H1 (cell line): ENCODE results near the gene MEIS2. TPM values are rescaled to one million over a fixed set of nuclear protein-coding genes. Genes with fewer than 3 reads are reported as not detected.

Experiments used
- CTCF ChIA-PET: fragments of 300-600 bp; sonication (Branson Sonifier 250); formaldehyde crosslinking; loops from one replicate; lab custom pipeline; 2021; ENCODE audit not compliant: partially characterized antibody; lab: Charles Lee
- POLR2A ChIA-PET: fragments of 300-600 bp; sonication (Branson Sonifier 250); formaldehyde crosslinking; loops from one replicate; lab custom pipeline; 2021; ENCODE audit warnings: inconsistent platforms; ENCODE audit not compliant: partially characterized antibody; lab: Charles Lee
- DNase-seq, 2 experiments: peaks; one replicate each; pipeline versions ENCODE4 v3.0.0 to v3.0.0-alpha.2; 2010 to 2022; ENCODE audit warnings: low spot score in 2 of 2, low read depth in 1 of 2, mixed read lengths in 1 of 2
- FAIRE-seq: peaks from 2 replicates; lab custom pipeline; 2011; peaks lifted over from hg19 to GRCh38; lab: Jason Lieb, UNC
- H2AFZ ChIP-seq: 2 replicates; pipeline ENCODE4 v1.8.1; 2012; ENCODE audit warnings: low read length, inconsistent platforms
- H2AK5ac ChIP-seq: 2 replicates; pipeline ENCODE4 v1.6.1; 2013; ENCODE audit warnings: low read depth, low read length
- H2BK120ac ChIP-seq: replicated peaks from 2 replicates; pipeline ENCODE3; 2013; ENCODE audit warnings: low read depth, low read length, inconsistent platforms
- H2BK12ac ChIP-seq: 2 replicates; pipeline ENCODE4 v1.6.1; 2013; ENCODE audit warnings: low read depth, low read length
- H2BK15ac ChIP-seq: 2 replicates; pipeline ENCODE4 v1.6.1; 2013; ENCODE audit warnings: low read length
- H2BK20ac ChIP-seq: 2 replicates; pipeline ENCODE4 v1.6.1; 2013; ENCODE audit warnings: low read length
- H2BK5ac ChIP-seq: 2 replicates; pipeline ENCODE4 v1.6.1; 2013; ENCODE audit warnings: low read depth, low read length
- H3K14ac ChIP-seq: 2 replicates; pipeline ENCODE4 v1.6.1; 2013; ENCODE audit warnings: inconsistent platforms; ENCODE audit not compliant: insufficient read length
- H3K18ac ChIP-seq: 2 replicates; pipeline ENCODE4 v1.6.1; 2013; ENCODE audit warnings: low read length; ENCODE audit errors: extremely low read depth
- H3K23ac ChIP-seq: 2 replicates; pipeline ENCODE4 v1.6.1; 2013; ENCODE audit warnings: inconsistent platforms; ENCODE audit not compliant: insufficient read length
- H3K23me2 ChIP-seq: 2 replicates; pipeline ENCODE4 v1.6.1; 2013; ENCODE audit warnings: low read depth, low read length
- H3K27ac ChIP-seq: 2 replicates; pipeline ENCODE4 v1.6.1; 2011; ENCODE audit warnings: low read depth, low read length, inconsistent platforms
- H3K27me3 ChIP-seq, 4 experiments: replicated peaks in 1 of 4; 1 replicate in 1 of 4; 2 replicates in 3 of 4; pipeline versions ENCODE4 v1.6.1 to v1.8.1; 2011 to 2013; ENCODE audit warnings: low read length in 3 of 4, mild to moderate bottlenecking in 3 of 4, inconsistent platforms in 2 of 4, mixed read lengths in 2 of 4, moderate library complexity in 1 of 4; ENCODE audit not compliant: control insufficient read depth in 3 of 4, insufficient read depth in 3 of 4; ENCODE audit errors: extremely low read depth in 1 of 4
- H3K36me3 ChIP-seq, 4 experiments: 2 replicates each; pipeline versions ENCODE4 v1.6.1 to v1.8.1; 2011 to 2013; ENCODE audit warnings: mild to moderate bottlenecking in 4 of 4, low read length in 3 of 4, moderate library complexity in 2 of 4, control low read depth in 1 of 4, inconsistent platforms in 1 of 4; ENCODE audit not compliant: insufficient read depth in 4 of 4, control insufficient read depth in 2 of 4
- H3K4ac ChIP-seq: replicated peaks from 2 replicates; pipeline ENCODE3; 2013; ENCODE audit warnings: low read length, low read depth, mixed read lengths, inconsistent platforms; ENCODE audit not compliant: insufficient read length
- H3K4me1 ChIP-seq, 4 experiments: replicated peaks in 1 of 4; 1 replicate in 1 of 4; 2 replicates in 3 of 4; pipeline versions ENCODE4 v1.6.1 to v1.8.1; 2011 to 2013; ENCODE audit warnings: low read length in 3 of 4, inconsistent platforms in 2 of 4, mixed read lengths in 1 of 4; ENCODE audit not compliant: insufficient read depth in 4 of 4, control insufficient read depth in 3 of 4
- H3K4me2 ChIP-seq, 2 experiments: 2 replicates each; pipeline versions ENCODE4 v1.6.1 to v1.8.1; 2011 to 2013; ENCODE audit warnings: low read depth in 2 of 2, low read length in 2 of 2, control low read depth in 1 of 2, inconsistent platforms in 1 of 2, mild to moderate bottlenecking in 1 of 2; ENCODE audit not compliant: insufficient read depth in 1 of 2
- H3K4me3 ChIP-seq, 4 experiments: fragments of 200-600, 300-600 bp in 1 of 4; sonication (generic), shearing (Covaris generic), sonication (Bioruptor Twin) in 1 of 4; 2 replicates each; pipeline versions ENCODE4 v1.5.1 to v1.8.1; 2011 to 2016; ENCODE audit warnings: low read length in 4 of 4, low read depth in 3 of 4, control low read depth in 2 of 4, inconsistent platforms in 2 of 4, mild to moderate bottlenecking in 2 of 4, mixed read lengths in 1 of 4, moderate library complexity in 1 of 4; ENCODE audit not compliant: insufficient read depth in 2 of 4; ENCODE audit errors: extremely low read depth in 1 of 4
- H3K56ac ChIP-seq: replicated peaks from 2 replicates; pipeline ENCODE3; 2013; ENCODE audit warnings: low read depth, mild to moderate bottlenecking, mixed read lengths, low read length, inconsistent platforms; ENCODE audit not compliant: insufficient read length
- H3K79me1 ChIP-seq: 2 replicates; pipeline ENCODE4 v1.6.1; 2013; ENCODE audit warnings: low read depth, low read length, control low read depth
- H3K79me2 ChIP-seq, 2 experiments: 2 replicates each; pipeline versions ENCODE4 v1.6.1 to v1.8.1; 2012 to 2013; ENCODE audit warnings: low read length in 2 of 2, mild to moderate bottlenecking in 2 of 2, inconsistent platforms in 1 of 2; ENCODE audit not compliant: insufficient read depth in 2 of 2, control insufficient read depth in 1 of 2
- H3K9ac ChIP-seq, 4 experiments: replicated peaks in 1 of 4; 1 replicate in 1 of 4; 2 replicates in 3 of 4; pipeline versions ENCODE4 v1.6.1 to v1.8.1; 2011 to 2013; ENCODE audit warnings: low read depth in 3 of 4, low read length in 3 of 4, control low read depth in 2 of 4, mild to moderate bottlenecking in 2 of 4, moderate library complexity in 2 of 4, inconsistent platforms in 1 of 4; ENCODE audit errors: extremely low read depth in 1 of 4
- H3K9me3 ChIP-seq, 2 experiments: 2 replicates each; pipeline versions ENCODE4 v1.6.1 to v1.8.1; 2012 to 2013; ENCODE audit warnings: mild to moderate bottlenecking in 2 of 2, moderate library complexity in 2 of 2, control low read depth in 1 of 2, inconsistent platforms in 1 of 2, low read depth in 1 of 2, low read length in 1 of 2, mixed read lengths in 1 of 2; ENCODE audit not compliant: insufficient read depth in 2 of 2
- H4K20me1 ChIP-seq, 2 experiments: replicated peaks in 1 of 2; 2 replicates each; pipeline versions ENCODE3 to v1.8.1; 2011 to 2013; ENCODE audit warnings: inconsistent platforms in 2 of 2, low read length in 2 of 2, mild to moderate bottlenecking in 1 of 2; ENCODE audit not compliant: insufficient read depth in 2 of 2, control insufficient read depth in 1 of 2
- H4K5ac ChIP-seq: 2 replicates; pipeline ENCODE4 v1.6.1; 2013; ENCODE audit warnings: low read length, low read depth, mixed read lengths, inconsistent platforms; ENCODE audit not compliant: insufficient read length
- H4K8ac ChIP-seq: 2 replicates; pipeline ENCODE4 v1.8.0; 2013; ENCODE audit warnings: mild to moderate bottlenecking, moderate library complexity, low read length, inconsistent platforms; ENCODE audit not compliant: insufficient read depth; ENCODE audit errors: extremely low read depth
- H4K91ac ChIP-seq: replicated peaks from 2 replicates; pipeline ENCODE3; 2013; ENCODE audit warnings: low read length, mixed read lengths, inconsistent platforms; ENCODE audit not compliant: insufficient read length
- CHD1 ChIP-seq: IDR thresholded peaks from 2 replicates; pipeline ENCODE4 v1.6.1; 2012; ENCODE audit warnings: low read depth, low read length, improper control_type of control experiment
- MAFK ChIP-seq: IDR thresholded peaks from 2 replicates; pipeline ENCODE4 v1.6.1; 2012; ENCODE audit warnings: low read depth, mild to moderate bottlenecking, improper control_type of control experiment, low read length
- POLR2A ChIP-seq, 2 experiments: IDR thresholded peaks; 1 replicate in 1 of 2; 2 replicates in 1 of 2; pipeline ENCODE4 v1.6.1; 2011; ENCODE audit warnings: low read depth in 2 of 2, low read length in 2 of 2, mild to moderate bottlenecking in 2 of 2; ENCODE audit errors: control extremely low read depth in 1 of 2
- SP1 ChIP-seq: IDR thresholded peaks from 2 replicates; pipeline ENCODE4 v1.6.1; 2011; ENCODE audit warnings: low read depth, low read length
- TAF1 ChIP-seq: IDR thresholded peaks from 2 replicates; pipeline ENCODE4 v1.6.1; 2011; ENCODE audit warnings: mild to moderate bottlenecking, low read depth, low read length
- TBP ChIP-seq: IDR thresholded peaks from 2 replicates; pipeline ENCODE4 v1.6.1; 2011; ENCODE audit warnings: low read depth, low read length, improper control_type of control experiment
- WGBS, 2 experiments: shearing (Covaris generic) in 1 of 2; methylation state at CpG; one replicate each; pipeline versions ENCODE4 v1.1.6 to v1.1.7; 2013 to 2015; ENCODE audit warnings: low lambda C conversion rate in 2 of 2, mixed read lengths in 2 of 2, inconsistent platforms in 1 of 2, low coverage in 1 of 2, missing lambda C conversion rate in 1 of 2; ENCODE audit not compliant: insufficient replicate concordance in 2 of 2, insufficient coverage in 1 of 2, insufficient read length in 1 of 2; ENCODE audit errors: extremely low coverage in 1 of 2, missing lambda C conversion rate in 1 of 2; 5-methylcytosine and 5-hydroxymethylcytosine counted together
- polyA plus RNA-seq, 7 experiments: library from polyadenylated mRNA; depleted of rRNA in 3 of 7; stranded (reverse) in 5 of 7; unstranded in 2 of 7; fragments of >200 nt in 5 of 7; fragments of 200-250 nt in 2 of 7; gene quantifications; 1 replicate in 5 of 7; 2 replicates in 1 of 7; 4 replicates in 1 of 7; pipeline versions ENCODE4 v1.2.1 to v1.2.3, GENCODE V29; 2011 to 2013; ENCODE audit warnings: missing spikeins in 2 of 7, mixed read lengths in 2 of 7
- total RNA-seq: library from RNA; stranded (reverse); fragmentation: NEBNext Ultra II Directional; extraction: Animal tissue kit (Norgen Biotek cat#: 25700); gene quantifications from 2 replicates; pipeline ENCODE4 v1.2.1, GENCODE V29; 2021

MEIS2 gene
- total and polyA plus RNA-seq, 2 of the 8 experiments (the other 6 are each of a cell fraction or from before 2014, with no cell fraction given) = 0.22 to 1.2 TPM

- no peak overlapping the region for H3K4me3 ChIP-seq
- no peak overlapping the region for H3K9ac ChIP-seq
- H3K23ac ChIP-seq = no peak overlapping the region
- no peak overlapping the region for H3K4ac ChIP-seq
- no peak overlapping the region for H4K5ac ChIP-seq
- H3K23me2 ChIP-seq = no peaks in the 10 kb centered on the region
- H3K27me3 ChIP-seq = no peaks in the 10 kb centered on the region
- no peak overlapping the region for H4K91ac ChIP-seq
- H2BK120ac ChIP-seq = no peak overlapping the region
- POLR2A ChIA-PET = no interaction called here
- FAIRE-seq (no peak), DNase-seq (no peak)
- TF ChIP-seq SP1 (no peak), CHD1 (no peak), TBP (no peak), TAF1 (no peak), POLR2A (IDR thresholded peaks at IDR 0.05; ENCODE audit: control extremely low read depth in 1 of 2, low read depth in 2 of 2, low read length in 2 of 2) (no peak), MAFK (no peak)
- no peak overlapping the region for H2BK20ac ChIP-seq
- no peak overlapping the region for H2AK5ac ChIP-seq
- WGBS, 2 experiments = 92% methylated on average over 2 of the region's 2 CpGs; no CpG with 5 or more reads in 1 of the 2 experiments
- no peaks in the 10 kb centered on the region for H3K36me3 ChIP-seq
- no peak overlapping the region for H2BK12ac ChIP-seq
- H4K8ac ChIP-seq = no peak overlapping the region
- H3K79me1 ChIP-seq = no peaks in the 10 kb centered on the region
- no peak overlapping the region for H3K27ac ChIP-seq
- H3K79me2 ChIP-seq = no peaks in the 10 kb centered on the region
- no peak overlapping the region for H2BK5ac ChIP-seq
- CTCF ChIA-PET = interaction anchor here (0.9 kb wide), 1 partner anchor 656 kb away, joined by 3 read pairs; no protein-coding TSS in a partner anchor
- H3K4me2 ChIP-seq = no peak overlapping the region
- H3K14ac ChIP-seq = no peak overlapping the region
- no peaks in the 10 kb centered on the region for H3K9me3 ChIP-seq
- no peak overlapping the region for H2BK15ac ChIP-seq
- no peak overlapping the region for H2AFZ ChIP-seq
- peaks cover 0 to 2% (median 0%) of the 10 kb centered on the region in 4 experiments; a peak in 1 of 7 replicates for H3K4me1 ChIP-seq
- H4K20me1 ChIP-seq = no peaks in the 10 kb centered on the region
- H3K18ac ChIP-seq = no peak overlapping the region
- no peak overlapping the region for H3K56ac ChIP-seq
Observed at GRCh38 chr15:37137221-37137620, 36.9 kb upstream of the MEIS2 start.
